ENCODE results near the gene LRFN2.

The LRFN2 gene

GRCh38 chr6:40349901-40350746 lies 237.0 kb downstream of the LRFN2 start:
- no peak for DNase-seq (ENCODE audit: low read depth in 2 of 2)

DNA sequence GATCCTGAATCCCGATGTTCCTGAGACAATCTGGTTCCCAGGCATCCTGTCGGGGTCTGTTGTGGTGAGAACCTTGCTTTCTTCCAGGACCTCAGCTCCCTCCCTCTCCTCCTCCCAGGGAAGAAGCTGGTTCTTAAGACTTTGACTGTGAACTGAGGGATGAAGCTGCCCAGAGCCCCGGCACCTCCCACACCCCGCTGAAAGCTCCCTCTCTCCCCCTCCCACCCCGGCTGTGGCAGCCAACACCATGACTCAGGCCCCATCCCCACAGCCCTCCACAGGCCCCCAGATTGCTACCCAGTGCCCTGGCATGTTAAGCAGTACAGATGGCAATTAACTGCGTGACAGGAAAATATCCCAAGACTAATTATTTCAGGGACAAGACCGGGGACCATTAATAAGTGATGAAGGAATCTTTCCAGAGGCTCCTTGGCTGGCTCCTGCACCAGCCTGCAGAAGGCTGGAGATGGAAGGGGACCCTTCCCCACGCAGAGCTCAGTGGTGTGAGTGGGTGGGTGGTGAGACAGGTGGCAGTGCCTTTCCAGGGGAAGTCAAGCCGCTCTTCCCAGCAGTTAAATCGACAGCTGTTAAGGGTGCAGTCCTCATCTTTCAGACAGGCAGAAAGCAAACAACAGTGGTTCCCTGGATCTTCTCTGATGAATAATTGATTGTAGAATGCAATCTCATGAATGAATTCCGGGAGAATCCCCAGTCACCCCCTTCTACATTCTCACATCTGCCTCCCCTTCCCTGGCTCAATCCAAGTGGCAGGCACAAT lies 237.9 kb downstream of the LRFN2 start:
- DNase-seq (ENCODE audit: low read depth in 2 of 2), result no peak

GRCh38 chr6:40348591-40348990 lies 238.6 kb downstream of the LRFN2 start:
- DNase-seq (ENCODE audit: low read depth in 2 of 2), result no peak

DNA sequence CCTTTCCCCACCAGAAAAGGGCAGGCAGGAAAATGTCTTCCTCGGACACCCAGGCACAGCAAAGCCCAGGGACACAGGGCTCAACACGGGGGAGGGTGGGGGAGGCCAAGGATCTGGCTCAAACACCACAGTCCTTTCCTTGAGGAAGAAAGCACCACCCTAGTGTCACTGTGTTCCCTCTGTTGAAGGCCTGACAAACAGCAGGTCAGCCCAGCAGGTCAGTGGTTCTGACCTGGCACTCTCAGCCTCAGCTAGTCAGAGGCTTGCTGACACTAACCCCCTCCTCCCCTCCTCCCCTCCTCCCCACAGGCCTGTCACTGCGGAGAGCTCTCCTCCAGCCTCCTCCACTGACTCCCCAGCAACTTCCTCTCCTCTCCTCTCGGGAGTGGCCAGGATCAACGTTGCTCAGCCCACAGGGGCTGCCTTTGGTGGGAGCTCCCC lies 239.6 kb downstream of the LRFN2 start:
- DNase-seq (ENCODE audit: low read depth in 2 of 2), result no peak

- no peak for DNase-seq (ENCODE audit: low read depth in 2 of 2)
These were observed 240.9 kb downstream of the LRFN2 start for GRCh38 chr6:40346246-40346645.

DNA sequence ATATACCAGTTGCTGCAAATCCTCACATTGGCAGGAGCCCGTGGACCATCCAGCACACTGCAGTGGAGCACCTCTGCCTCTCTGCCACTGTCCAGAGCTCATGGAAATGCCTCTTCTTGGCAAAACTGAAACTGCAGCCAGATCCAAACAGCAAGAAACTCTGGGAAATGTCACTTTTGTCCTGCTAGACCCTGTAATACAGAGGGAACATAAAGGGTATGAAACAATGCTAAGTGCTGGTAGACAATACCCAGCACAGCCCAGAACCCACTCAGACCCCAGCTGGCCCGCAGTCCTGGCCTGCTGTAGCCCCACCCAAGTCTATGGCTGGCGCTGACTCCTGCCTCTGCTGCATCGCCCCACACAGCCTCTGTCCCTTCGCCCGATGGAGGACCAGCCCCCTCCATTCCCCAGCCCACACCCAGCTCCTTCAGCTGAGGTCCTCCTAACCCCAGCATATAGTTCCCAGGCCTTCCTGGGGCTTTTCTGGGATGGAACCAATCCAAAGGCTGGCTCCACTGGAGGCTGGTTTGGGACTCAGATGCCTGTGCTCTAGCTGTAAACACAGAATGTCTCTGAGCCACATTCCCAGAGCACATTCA lies 242.5 kb downstream of the LRFN2 start:
- DNase-seq (ENCODE audit: low read depth in 2 of 2), result no peak

- DNase-seq (ENCODE audit: low read depth in 2 of 2), result no peak
These were observed 243.1 kb downstream of the LRFN2 start for GRCh38 chr6:40343877-40344565.

GRCh38 chr6:40343318-40343876 lies 243.8 kb downstream of the LRFN2 start:
- no peak for DNase-seq (ENCODE audit: low read depth in 2 of 2)

- DNase-seq (ENCODE audit: low read depth in 2 of 2), result no peak
These were observed 244.4 kb downstream of the LRFN2 start for GRCh38 chr6:40342723-40343122.

- DNase-seq (ENCODE audit: low read depth in 2 of 2), result no peak
These were observed 245.4 kb downstream of the LRFN2 start for GRCh38 chr6:40341726-40342125.
